GM12891 (cell line): ENCODE data around the gene LAG3.

Experiments used
- POLR2A ChIP-seq: IDR thresholded peaks from 2 replicates; pipeline ENCODE4 v1.6.1; 2011; ENCODE audit warnings: low read depth, low read length, control low read depth
- SPI1 ChIP-seq: IDR thresholded peaks from 2 replicates; pipeline ENCODE4 v1.6.1; 2011; ENCODE audit warnings: low read depth, low read length, control low read depth

GRCh38 chr12:6748761-6749160 lies 23.6 kb upstream of the LAG3 start:
- no peak for TF ChIP-seq SPI1
- no peak for TF ChIP-seq POLR2A
